Posterior cingulate gyrus (tissue), 11 donors: Measurements from ENCODE around the gene GALNT1.

Source experiments
- DNase-seq, 10 donors: peaks; one replicate each; pipeline versions ENCODE4 v3.0.0 to v3.0.0-alpha.2; 2020 to 2021; ENCODE audit warnings: mixed read lengths in 3 of 10
- intact Hi-C: fragments of 100-400 bp; cut with DNase I; formaldehyde crosslinking; loops from one replicate; pipeline ENCODE4 v1.15.1; 2023

The GALNT1 gene

DNA sequence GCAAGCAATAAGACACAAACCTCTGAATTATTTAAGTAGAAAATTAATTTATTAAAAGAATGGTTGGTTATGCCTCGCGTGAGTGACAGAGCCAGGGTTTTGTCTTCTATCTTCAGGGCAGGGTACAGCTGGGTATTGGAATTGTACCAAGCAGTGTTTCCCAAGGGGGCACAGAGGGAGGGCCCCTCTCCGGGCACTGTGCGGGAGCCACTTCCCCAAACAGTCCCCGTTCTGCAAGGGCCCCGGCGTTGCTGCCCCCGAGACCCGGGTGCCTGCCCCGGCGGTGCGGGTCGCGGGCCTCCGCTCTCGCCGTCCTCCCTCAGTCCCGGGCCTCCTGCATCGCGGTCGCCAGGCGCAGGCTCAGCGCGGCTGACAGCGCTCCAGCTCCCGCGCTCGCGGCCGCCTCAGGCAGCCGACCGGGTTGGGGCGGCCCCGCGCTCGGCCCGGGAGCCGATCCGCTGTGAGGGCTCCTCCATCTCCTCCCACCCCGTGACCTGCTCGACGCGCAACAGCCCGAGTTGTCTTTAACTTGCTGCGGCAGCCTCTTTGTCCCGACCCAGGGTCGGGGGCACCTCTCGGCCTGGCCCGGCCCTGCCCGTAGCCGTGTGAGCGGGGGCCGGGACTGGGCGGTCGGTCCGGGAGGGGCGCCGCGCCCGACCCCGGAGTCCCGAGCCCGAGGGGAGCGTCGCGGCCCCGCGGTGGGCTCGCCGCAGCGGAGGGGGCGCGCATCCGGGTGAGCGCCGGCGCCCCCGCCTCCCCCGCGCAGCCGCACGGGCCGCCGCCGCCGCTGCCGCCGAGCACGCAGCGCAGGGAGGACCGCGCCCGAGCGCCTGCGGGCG, 620 bp upstream of the GALNT1 start:
- intact Hi-C loops = loop anchor here (5.0 to 10.0 kb wide), 3 partner anchors 84 to 394 kb away; partner anchors contain the start of genes INO80C and RMP24

DNA sequence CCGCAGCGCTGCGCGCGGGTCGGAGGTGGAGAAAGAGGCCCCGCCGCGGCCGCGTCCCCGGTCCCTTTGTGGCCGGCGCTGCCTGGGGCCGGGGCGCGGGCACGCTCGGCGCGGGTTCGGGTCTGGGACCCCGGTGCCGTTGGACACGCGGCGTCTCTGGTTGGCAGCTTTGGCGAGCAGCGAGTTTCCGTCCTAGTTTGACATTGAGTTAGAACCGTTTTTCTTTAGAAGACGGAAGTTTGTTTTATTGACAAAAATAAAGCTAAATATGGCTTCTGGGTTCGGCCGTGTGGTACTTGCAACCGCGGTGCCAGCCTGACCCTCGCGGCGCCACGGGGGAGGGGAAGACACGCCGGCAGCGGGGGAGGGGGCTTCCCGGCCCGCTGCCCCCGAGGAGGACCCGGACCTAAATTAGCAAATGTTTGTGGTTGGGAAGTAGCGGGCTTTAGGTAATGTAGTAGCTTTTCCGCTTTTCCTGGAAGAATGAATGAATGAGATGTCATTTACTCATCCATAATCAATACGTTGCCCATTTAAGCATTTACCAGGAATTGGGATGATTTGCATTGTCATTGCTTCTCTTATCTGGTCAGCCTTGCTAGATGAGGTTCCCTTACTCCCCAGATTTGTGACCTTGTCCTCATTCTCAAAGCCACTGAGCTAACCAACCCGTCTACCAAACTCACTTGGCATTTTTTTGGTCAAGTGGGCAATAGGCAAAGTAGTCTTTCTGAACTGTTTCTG, 530 bp downstream of the GALNT1 start:
- peak in 3 of 10 donors; percentile 28 to 88 (median 75) for DNase-seq
- intact Hi-C loops = loop anchor here (5.0 to 10.0 kb wide), 3 partner anchors 85 to 393 kb away; partner anchors contain the start of genes INO80C and RMP24

More for the DNA sequence above, 620 bp upstream of the GALNT1 start:
- peak; percentile 35 to 93 (median 53) for DNase-seq

DNA sequence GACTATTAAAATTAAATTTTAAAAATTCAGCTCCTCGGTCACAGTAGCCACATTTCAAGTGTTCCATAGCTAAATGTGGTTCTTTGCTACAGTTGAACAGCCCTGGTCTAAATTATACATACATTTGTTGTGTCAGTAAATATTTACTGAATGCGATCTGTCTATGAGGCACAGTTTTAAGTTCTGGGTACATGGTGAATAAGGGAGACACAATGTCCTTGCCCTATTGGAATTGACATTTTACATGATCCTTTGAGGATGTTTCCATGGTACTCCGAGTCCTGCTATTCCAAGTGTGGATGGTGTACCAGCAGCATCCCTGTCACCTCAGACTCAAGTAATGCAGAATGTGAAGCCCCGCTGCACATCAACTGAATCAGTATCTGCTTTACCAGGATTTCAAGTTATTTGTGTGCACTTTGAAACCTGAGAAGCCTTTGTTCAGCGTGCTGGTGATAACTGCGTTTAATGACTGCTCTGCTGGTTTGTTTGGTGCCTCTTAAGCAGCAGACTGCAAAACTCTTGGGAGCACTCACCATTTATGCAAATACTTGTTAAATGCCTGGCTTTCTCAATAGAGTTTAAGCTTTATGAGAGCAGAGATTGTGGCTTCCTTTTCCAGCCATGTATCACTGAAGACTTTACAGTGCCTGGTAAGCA, 1.5 kb downstream of the GALNT1 start:
- intact Hi-C loops = loop anchor here (5.0 to 10.0 kb wide), 3 partner anchors 86 to 392 kb away; partner anchors contain the start of genes INO80C and RMP24
- DNase-seq = no peak

DNA sequence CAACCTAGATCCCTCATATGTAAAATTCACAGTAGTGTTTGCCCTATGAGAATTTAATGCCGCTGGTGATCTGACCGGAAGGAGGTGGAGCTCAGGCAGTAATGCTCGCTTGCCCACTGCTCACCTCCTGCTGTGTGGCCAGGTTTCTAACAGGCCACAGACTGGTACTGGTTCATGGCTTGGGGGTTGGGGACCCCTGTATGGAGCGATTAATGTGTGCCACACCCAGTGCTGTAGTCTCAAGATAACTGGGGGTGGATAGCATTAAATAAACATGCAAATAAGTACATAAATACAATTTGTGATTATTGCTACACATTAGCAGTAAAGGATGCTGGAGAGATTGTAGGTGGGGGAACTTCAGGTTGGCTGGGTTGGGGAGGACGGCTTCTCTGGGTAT, 3.2 kb downstream of the GALNT1 start:
- intact Hi-C loops = loop anchor here (5.0 to 10.0 kb wide), 3 partner anchors 87 to 390 kb away; partner anchors contain the start of genes INO80C and RMP24
- DNase-seq = no peak

DNA sequence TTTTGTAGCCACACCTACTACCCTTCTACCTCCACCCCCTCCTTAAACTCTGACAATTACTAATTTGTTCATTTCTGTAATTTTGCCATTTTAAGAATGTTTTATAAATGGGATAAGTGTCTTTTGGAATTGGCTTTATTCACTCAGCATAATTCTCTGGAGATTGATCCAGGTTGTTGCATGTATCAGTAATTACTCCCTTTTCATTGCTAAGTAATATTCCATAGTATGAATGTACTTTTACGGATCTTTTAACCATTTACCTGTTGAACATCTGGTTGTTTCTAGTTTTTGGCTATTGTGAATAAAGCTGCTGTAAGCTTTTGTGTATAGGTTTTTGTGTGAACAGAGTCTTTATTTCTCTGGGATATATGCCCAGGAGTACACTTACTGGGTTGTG, 4.1 kb downstream of the GALNT1 start:
- DNase-seq = no peak
- intact Hi-C loops = loop anchor here (10.0 kb wide), 1 partner anchor 389 kb away; the partner anchor contains the start of gene RMP24

DNA sequence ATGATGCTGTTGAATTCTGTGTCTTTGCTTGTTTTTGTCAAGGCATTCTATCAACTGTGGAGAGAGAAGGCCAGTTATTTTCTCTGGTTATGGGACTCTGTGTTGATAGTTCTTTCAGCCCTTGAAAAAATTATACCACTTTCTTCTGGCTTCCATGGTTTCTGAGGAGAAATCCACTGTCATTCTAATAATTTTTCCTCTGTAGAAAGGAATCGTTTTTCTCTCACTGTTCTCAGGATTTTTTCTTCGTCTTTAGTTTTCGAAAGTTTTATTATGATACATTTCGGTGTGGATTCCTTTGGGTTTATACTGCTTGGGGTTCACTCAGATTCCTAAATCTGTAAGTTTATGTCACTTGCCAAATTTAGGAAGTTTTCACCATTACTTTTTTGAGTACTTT, 6.6 kb downstream of the GALNT1 start:
- DNase-seq = no peak
- intact Hi-C loops = loop anchor here (10.0 kb wide), 1 partner anchor 387 kb away; the partner anchor contains the start of gene RMP24

DNA sequence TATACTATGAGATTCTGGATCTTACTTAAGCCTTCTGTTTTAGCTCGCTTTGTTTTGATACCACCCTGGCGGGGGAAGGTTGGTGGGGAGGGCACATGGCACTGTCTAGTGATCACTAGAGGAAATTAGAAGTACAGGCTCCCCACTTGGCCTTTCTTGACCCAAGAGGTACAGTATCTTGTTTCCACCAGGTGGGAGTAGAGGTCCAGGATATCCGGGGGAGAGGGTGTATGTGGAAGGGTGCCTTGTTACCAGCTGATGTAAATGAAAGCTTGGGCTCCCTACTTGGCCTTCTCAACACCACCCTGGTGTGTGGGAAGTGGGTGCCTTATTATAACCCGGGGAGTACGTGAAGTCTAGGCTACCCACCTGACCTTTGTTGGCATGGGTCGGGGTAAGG, 7.5 kb downstream of the GALNT1 start:
- intact Hi-C loops = loop anchor here (10.0 kb wide), 1 partner anchor 386 kb away; the partner anchor contains the start of gene RMP24
- no peak for DNase-seq

DNA sequence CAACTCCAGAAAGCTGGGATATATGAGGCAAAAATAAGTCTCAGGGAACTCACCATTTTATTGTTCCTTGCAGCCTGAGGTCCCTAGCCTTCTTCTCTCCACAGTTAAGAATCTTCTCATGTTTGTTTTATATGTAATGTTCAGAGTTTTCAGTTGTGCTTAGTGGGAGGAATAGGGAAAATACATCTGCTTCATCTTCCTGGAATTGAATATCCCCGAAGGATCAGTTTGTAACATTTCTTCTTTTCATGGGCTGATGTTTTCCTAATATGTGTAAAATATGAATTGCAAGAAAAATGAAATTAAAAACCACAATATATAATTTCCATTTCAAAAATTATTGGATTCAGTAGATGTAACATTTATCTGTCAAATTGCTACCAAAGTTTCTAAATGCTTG, 8.0 kb downstream of the GALNT1 start:
- no peak for DNase-seq
- intact Hi-C loops = loop anchor here (10.0 kb wide), 1 partner anchor 385 kb away; the partner anchor contains the start of gene RMP24

DNA sequence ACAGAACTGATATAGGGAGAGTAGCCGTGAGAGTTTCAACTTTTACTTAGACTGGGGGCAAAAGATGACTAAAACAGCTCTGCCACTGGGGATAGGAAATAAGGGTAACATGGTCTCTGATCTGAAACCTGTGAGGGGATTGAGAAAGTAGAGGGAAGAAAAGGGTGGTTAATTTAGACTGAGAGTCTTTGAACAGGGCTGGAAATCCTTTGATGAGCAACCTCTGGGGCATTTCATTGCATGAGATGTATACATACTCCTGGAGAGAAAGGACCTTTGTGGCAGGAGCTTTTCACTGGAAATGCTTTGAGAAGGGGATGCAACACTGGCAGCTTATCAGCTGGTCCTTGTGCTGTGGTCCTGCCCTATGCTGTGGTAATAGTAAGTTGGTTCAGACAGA, 9.4 kb downstream of the GALNT1 start:
- DNase-seq = no peak
- intact Hi-C loops = no loop called here

DNA sequence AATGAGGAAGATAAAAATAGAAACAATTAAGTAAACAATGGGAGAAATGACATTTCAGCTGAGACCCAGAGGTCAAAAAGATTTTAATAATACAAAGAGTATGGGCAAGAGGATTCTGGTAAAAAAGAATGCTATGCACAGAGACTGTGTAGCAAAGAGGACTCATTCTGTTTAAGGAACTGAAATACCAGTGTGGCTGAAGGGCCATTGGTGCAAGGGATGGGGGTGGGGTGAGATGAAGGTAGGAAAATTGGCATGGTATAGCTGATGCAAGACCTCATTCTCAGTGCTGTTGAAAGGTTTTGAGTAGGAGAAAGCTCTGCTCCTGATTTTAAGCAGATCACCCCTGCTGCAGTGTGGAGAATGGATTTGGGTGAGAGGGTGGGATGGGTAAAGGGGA, 10.8 kb downstream of the GALNT1 start:
- intact Hi-C loops = no loop called here

DNA sequence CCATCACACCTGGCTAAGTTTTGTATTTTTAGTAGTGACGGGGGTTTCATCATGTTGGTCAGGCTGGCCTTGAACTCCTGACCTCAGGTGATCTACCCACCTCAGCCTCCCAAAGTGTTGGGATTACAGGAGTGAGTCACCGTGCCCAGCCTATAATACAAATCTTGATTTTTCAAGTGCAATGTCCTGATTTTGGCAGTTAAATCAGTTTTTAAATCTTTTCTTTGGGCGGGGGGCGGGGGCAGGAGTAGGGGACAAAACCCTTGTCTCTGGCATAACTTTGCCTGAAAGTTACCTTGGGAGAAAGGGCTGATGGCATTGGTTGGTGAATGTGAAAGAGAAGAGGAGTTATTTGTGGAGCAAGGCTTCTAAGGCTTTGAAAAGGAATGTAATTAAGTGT, 12.3 kb downstream of the GALNT1 start:
- no peak for DNase-seq
- intact Hi-C loops = no loop called here

More for the DNA sequence above, 10.8 kb downstream of the GALNT1 start:
- no peak for DNase-seq

DNA sequence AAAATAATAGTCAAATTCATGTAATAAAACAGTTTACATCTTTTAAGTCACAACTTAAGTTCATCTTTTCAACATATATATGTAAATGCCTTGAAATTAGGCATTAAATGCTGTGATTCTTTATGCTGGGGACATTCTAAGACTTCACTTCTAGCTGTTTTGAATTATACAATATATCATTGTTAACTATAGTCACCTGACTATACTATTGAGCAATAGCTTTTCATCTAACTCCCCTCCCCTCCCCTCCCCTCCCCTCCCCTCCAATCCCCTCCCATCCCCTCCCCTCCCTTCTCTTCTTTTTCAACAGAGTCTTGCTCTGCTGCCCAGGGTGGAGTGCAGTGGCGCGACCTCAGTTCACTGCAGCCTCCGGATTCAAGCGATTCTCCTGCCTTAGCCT, 16.2 kb downstream of the GALNT1 start:
- intact Hi-C loops = no loop called here
- no peak for DNase-seq

DNA sequence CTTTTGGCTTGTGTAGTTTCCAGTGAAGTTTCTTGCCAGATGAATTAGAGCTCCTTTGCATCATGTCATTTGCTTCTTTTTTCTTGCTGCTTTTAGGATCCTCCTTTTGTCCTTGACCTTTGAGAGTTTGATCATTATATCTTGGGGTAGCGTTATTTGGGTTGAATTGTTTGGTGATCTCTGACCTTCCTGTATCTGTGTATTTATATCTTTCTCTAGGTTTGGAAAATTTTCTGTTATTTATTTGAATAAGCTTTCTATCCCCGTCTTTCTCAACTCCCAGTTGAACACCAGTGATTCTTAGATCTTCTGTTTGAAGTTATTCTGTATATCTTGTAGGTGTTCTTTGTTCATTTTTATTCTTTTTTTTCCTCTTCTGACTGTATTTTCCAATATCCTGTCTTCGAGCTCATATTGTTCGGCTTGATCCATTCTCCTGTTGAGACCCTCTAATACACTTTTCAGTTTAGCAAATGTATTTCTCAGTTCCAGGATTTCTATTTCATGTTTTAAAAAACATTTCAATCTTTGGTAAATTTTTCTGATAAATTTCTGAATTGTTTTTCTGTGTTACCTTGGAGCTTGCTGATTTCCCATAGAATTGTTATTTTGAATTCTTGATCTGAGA, 20.8 kb downstream of the GALNT1 start:
- DNase-seq = no peak
- intact Hi-C loops = no loop called here

DNA sequence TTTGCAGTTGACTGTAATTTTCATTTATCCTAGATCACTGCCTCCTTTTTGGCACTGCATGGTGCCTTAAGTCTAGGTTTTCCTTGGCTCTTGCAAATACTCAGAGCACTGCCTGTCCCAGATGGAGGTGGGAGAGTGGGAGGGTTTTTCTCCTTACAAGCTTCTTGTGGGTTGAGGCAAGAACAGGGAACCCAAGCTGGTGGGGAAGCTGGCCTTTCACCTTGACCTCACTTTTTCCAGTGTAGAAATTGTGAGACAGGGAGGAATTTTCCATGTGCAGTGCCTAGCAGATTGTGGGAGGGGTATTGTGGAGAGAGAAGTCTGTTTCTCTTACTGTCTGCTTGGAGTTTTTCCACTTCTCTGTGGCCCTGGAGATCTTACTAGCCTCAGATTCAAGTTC, 21.5 kb downstream of the GALNT1 start:
- intact Hi-C loops = no loop called here
- DNase-seq = no peak

DNA sequence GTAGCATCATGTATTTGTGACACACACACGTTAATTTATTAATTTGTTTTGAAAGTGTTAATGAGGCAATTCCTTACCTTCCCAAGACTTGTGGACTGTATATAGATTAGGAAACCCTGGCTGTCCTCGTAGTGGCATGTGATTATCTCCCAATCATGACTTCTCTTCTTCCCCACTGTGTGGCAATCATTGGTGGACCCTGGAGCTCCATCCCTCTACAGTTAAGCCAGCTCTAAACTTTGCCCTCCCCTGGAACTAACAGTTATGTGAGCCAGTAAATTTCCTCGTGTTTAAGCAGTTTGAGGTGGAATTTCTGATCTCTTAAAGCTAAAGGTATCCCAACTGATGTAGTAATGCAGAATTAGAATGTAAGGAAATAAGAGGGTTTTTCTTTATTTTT, 22.0 kb downstream of the GALNT1 start:
- no peak for DNase-seq
- intact Hi-C loops = no loop called here

DNA sequence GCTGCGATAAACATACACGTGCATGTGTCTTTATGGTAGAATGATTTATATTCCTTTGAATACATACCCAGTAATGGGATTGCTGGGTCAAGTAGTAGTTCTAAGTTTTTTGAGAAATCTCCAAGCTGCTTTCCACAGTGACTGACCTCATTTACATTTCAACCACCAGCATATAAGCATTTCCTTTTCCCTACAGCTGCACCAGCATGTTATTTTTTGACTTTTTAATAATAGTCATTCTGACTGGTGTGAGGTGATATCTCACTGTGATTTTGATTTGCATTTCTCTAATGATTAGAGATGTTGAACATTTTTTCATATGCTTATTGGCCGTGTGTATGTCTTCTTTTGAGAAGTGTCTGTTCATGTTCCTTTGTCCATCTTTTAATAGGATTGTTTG, 22.8 kb downstream of the GALNT1 start:
- intact Hi-C loops = no loop called here
- DNase-seq = no peak

DNA sequence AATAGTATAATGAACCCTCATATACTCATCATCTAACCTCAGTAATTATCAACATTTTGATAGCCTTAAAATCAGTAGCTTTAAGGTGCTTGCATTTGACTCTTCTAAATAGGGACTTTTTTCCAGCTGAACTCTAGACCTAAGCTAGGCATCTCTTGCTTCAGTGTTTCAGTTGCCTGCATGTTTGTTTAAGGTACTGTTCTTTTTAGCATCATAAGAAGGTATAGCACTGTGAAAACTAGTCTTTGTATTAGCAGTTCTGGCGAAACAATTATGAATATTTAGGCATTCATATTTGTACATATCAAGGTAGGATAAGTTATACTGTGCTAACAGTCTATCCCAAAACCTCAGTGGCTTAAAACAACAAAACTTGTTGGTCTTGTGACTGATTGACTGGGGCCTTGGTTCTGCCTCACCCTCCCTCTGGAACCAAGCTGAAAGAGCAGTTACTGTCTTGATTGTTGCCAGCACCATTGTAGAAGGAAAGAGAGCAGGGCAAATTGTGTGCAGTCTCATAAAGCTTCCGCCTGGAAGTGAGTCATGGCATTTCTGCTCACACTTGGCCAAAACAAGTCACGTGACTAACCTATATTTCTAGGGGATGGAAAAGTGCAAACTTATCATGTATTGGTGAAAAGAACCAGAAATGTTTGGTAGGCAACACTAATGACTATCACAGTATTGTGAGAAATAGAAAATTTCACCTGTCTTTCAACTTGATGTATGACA, 24.3 kb downstream of the GALNT1 start:
- DNase-seq = no peak
- intact Hi-C loops = no loop called here

DNA sequence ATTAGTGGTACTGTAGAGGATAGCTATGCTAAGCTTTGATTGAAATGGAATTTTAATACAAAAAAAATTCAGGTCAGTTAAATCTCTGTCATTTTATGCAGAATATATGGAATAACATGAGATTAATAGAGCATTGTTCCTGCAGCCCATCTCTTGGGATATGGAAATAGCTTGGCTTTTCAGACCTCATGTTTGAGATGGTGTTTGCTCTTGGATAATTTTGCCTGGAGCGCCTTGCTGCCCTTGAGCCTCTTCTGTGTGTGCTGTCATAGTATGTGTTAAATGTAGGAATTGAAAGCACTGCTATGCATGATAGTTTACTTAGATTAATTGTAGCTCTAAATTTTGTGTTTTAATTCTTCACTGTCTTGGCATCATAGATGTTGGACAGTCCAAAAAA, 27.7 kb downstream of the GALNT1 start:
- intact Hi-C loops = no loop called here
- DNase-seq = no peak

DNA sequence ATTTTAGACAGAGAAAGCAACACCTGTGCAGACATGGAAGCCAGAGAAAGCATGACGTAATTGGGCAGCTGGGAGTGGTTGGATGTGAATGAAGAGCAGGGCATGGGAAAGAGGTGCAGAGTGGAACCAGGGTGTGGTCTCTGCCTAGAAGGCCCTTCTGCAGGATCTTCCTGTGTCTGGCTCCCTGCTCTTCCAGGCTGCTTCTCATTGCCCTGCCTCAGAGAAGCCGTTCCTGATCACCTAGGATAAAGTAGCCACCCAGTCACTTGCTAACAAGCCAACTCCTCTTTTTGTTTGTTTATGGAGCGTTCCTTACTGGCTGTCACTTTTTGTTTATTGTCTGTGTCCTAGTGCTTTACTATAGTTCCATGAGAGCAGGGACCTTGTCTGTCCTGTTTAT, 28.5 kb downstream of the GALNT1 start:
- no peak for DNase-seq
- intact Hi-C loops = no loop called here

DNA sequence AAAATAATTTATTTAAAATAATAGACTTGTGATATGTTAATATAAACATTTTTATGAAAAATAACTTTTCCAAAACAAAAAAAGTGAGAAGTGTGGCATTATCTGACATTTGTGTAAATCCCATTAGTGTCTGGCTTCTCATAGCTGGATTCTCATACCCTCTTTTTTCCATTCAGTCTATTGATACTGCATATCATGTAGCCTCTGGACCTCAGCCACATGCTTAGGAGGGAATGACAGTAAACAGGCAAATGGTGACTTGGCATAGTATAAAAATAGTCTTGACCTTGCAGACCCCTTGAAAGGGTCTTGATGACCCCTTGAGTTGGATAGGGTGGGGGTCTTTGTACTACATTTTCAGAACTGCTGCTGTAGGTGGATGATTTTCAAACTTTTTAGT, 29.2 kb downstream of the GALNT1 start:
- intact Hi-C loops = no loop called here
- no peak for DNase-seq
